A673 (cell line): ENCODE data around the gene ACSL4. TPM values are rescaled to one million over a fixed set of nuclear protein-coding genes. Genes with fewer than 3 reads are reported as not detected.
"Not testable (repeated sequence)": the region's sequence is repeated elsewhere in the genome, so short reads cannot be mapped to it uniquely, and the experiment has no call there.

ENCODE experiments used
- BruUV-seq: library from RNA; stranded (reverse); fragments of 400-500 nt; replicated peaks from 2 replicates; lab custom pipeline; 2021; lab: Mats Ljungman, UMichigan
- CTCF ChIA-PET: fragments of 300-600 bp; sonication (Branson Sonifier 250); formaldehyde crosslinking; loops from one replicate; lab custom pipeline; 2022; ENCODE audit warnings: antibody characterized with exemption; lab: Charles Lee
- POLR2A ChIA-PET: fragments of 300-600 bp; sonication (Branson Sonifier 250); formaldehyde crosslinking; loops from one replicate; lab custom pipeline; 2022; ENCODE audit warnings: antibody characterized with exemption; ENCODE audit not compliant: low non-redundant PET; lab: Charles Lee
- DNase-seq: peaks from one replicate; pipeline ENCODE4 v3.0.0-alpha.2; 2015; ENCODE audit warnings: low spot score
- H3K27ac ChIP-seq: fragments of 200-600 bp; sonication (generic); 2 replicates; pipeline ENCODE4 v1.5.1; 2016; ENCODE audit warnings: mixed run types, low read depth, mild to moderate bottlenecking, mixed read lengths, antibody characterized with exemption, low read length; ENCODE audit not compliant: poor library complexity, severe bottlenecking
- H3K27me3 ChIP-seq: fragments of 200-600 bp; sonication (generic); replicated peaks from 2 replicates; pipeline ENCODE4 v1.6.1; 2017; ENCODE audit warnings: mixed run types, low read depth, mild to moderate bottlenecking, mixed read lengths, antibody characterized with exemption, low read length; ENCODE audit not compliant: insufficient read depth, poor library complexity
- H3K36me3 ChIP-seq: fragments of 200-600 bp; sonication (generic); 2 replicates; pipeline ENCODE4 v1.6.1; 2016; ENCODE audit warnings: mixed run types, mild to moderate bottlenecking, mixed read lengths, antibody characterized with exemption, low read length; ENCODE audit not compliant: insufficient read depth, poor library complexity, severe bottlenecking
- H3K4me1 ChIP-seq: fragments of 200-600 bp; sonication (generic); 2 replicates; pipeline ENCODE4 v1.6.1; 2017; ENCODE audit warnings: mixed run types, mild to moderate bottlenecking, mixed read lengths, antibody characterized with exemption, low read length; ENCODE audit not compliant: insufficient read depth, poor library complexity, severe bottlenecking
- H3K4me3 ChIP-seq: fragments of 200-600 bp; sonication (generic); 2 replicates; pipeline ENCODE4 v1.5.1; 2016; ENCODE audit warnings: low read depth, mixed run types, mild to moderate bottlenecking, mixed read lengths, low read length; ENCODE audit not compliant: poor library complexity, severe bottlenecking
- H3K9me3 ChIP-seq: fragments of 200-600 bp; sonication (generic); 2 replicates; pipeline ENCODE4 v1.6.1; 2016; ENCODE audit warnings: mixed run types, low read depth, mild to moderate bottlenecking, mixed read lengths, antibody characterized with exemption, low read length; ENCODE audit not compliant: poor library complexity, severe bottlenecking
- EZH2 ChIP-seq: fragments of 200-600 bp; sonication (generic); IDR thresholded peaks from 2 replicates; pipeline ENCODE4 v1.6.1; 2017; ENCODE audit warnings: borderline replicate concordance, low read depth, mild to moderate bottlenecking, mixed read lengths, antibody characterized with exemption, low read length; ENCODE audit not compliant: poor library complexity, severe bottlenecking
- intact Hi-C: fragments of 100-400 bp; cut with micrococcal nuclease; formaldehyde crosslinking; loops from one replicate; pipeline ENCODE4 v1.10.0; 2022; ENCODE audit not compliant: unreplicated experiment
- total RNA-seq: library from RNA; stranded (reverse); gene quantifications from 2 replicates; pipeline ENCODE4 v1.2.3, GENCODE V29; 2021
- TF ChIP-seq, protein P1 (sequence below): fragments of 300-800, 200-600 bp; sonication (generic); conservative IDR thresholded peaks from 2 replicates; pipeline ENCODE4 v1.5.1; 2017; ENCODE audit warnings: low read depth, mild to moderate bottlenecking, antibody characterized with exemption, low read length, moderate library complexity, mixed read lengths

The ACSL4 gene
- total RNA-seq, 1 experiment from 2014 or later: 59.7 TPM

DNA sequence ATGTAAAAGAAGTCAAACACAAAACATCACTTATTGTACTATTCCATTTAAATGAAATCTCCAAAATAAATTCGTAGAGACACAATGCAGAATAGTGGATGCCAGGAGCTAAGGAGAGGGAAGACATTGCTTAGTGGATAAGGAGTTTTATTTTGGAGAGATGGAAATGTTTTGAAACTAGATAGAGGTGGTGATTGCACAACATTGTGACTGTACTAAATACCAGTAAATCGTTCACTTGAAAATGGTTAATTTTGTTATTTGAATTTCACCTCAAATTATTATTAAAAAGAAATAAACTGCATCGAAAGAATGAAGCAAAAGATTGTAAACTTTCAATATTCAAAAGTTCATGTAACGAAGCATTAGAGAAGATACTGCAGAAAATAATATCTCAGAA lies 9.7 kb upstream of the ACSL4 start:
- POLR2A ChIA-PET: no interaction called here

DNA sequence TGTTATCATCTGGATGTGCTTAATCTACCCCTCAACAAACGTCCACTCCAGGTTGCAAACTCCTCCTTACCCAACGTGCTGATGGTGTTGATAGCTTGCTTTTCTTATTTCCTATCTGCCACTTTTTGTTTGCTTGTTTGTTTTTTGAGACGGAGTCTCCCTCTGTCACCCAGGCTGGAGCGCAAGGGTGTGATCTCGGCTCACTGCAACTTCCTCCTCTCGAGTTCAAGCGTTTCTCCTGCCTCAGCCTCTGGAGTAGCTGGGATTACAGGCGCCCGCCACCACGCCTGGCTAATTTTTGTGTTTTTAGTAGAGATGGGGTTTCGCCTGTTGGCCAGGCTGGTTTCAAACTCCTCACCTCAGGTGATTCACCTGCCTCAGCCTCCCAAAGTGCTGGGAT lies 7.8 kb upstream of the ACSL4 start:
- H3K4me3 ChIP-seq, BruUV-seq, H3K9me3 ChIP-seq, POLR2A ChIA-PET, H3K27me3 ChIP-seq, H3K27ac ChIP-seq, DNase-seq, intact Hi-C loops, H3K4me1 ChIP-seq, H3K36me3 ChIP-seq, CTCF ChIA-PET: not testable (repeated sequence)

More for the DNA sequence above, 9.7 kb upstream of the ACSL4 start:
- H3K27ac ChIP-seq: no peak overlapping the region
- CTCF ChIA-PET: no interaction called here
- no peaks in the 10 kb centered on the region for H3K4me1 ChIP-seq
- intact Hi-C loops: no loop called here
- no peak overlapping the region for H3K4me3 ChIP-seq
- no peaks in the 10 kb centered on the region for H3K36me3 ChIP-seq
- no TSS peak for BruUV-seq
- TF ChIP-seq, protein P1, sequence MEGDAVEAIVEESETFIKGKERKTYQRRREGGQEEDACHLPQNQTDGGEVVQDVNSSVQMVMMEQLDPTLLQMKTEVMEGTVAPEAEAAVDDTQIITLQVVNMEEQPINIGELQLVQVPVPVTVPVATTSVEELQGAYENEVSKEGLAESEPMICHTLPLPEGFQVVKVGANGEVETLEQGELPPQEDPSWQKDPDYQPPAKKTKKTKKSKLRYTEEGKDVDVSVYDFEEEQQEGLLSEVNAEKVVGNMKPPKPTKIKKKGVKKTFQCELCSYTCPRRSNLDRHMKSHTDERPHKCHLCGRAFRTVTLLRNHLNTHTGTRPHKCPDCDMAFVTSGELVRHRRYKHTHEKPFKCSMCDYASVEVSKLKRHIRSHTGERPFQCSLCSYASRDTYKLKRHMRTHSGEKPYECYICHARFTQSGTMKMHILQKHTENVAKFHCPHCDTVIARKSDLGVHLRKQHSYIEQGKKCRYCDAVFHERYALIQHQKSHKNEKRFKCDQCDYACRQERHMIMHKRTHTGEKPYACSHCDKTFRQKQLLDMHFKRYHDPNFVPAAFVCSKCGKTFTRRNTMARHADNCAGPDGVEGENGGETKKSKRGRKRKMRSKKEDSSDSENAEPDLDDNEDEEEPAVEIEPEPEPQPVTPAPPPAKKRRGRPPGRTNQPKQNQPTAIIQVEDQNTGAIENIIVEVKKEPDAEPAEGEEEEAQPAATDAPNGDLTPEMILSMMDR: no peak
- TF ChIP-seq EZH2: no peak
- H3K9me3 ChIP-seq: no peaks in the 10 kb centered on the region
- DNase-seq: no peak
- H3K27me3 ChIP-seq: no peaks in the 10 kb centered on the region

DNA sequence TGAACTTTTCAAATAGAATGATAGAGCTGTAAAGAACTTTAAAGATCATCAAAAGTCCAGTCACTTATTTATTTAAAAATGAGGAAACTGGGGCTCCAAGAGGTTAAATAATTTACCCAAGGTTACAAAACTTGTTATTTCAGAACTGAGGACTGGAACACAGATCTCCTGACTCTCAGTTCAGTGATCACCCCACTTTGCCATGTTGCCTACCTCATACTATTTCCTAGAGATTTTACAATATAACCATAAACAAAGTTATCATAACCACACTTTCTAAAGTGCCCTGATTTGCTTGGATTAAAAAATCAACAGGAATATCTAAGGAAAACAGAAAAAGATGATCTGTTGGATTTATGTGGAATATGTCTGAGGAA lies 7.4 kb upstream of the ACSL4 start:
- CTCF ChIA-PET: no interaction called here

More for the DNA sequence above, 7.4 kb upstream of the ACSL4 start:
- TF ChIP-seq EZH2: no peak
- TF ChIP-seq, protein P1: no peak
- POLR2A ChIA-PET: no interaction called here
- no peaks in the 10 kb centered on the region for H3K36me3 ChIP-seq
- H3K27ac ChIP-seq: no peak overlapping the region
- BruUV-seq: no TSS peak
- H3K27me3 ChIP-seq: no peaks in the 10 kb centered on the region
- no peak overlapping the region for H3K4me3 ChIP-seq
- intact Hi-C loops: no loop called here
- no peak for DNase-seq
- H3K4me1 ChIP-seq: no peaks in the 10 kb centered on the region
- H3K9me3 ChIP-seq: no peaks in the 10 kb centered on the region
